ENCODE measurements around the gene DMPK.

DMPK gene

DNA sequence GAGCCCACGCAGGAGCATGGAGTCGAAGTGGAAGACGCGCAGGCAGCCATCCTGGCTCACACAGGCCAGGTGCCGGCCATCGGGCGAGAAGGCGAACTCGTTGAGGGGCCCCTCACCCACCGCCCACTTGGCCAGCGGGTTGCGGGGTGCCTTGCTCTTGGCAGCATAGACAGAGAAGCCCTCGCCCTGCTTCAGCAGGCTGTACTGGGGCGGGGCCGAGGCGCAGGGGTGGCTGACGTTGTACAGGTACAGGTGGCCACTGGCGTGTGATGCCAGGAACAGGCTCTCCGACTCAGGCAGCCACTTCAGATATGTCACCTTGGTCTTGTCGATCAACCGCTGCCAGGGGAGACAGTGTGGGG lies 4.2 kb upstream of the DMPK start:
- DNase-seq (ENCODE audit: low read depth, low spot score), result no peak

DNA sequence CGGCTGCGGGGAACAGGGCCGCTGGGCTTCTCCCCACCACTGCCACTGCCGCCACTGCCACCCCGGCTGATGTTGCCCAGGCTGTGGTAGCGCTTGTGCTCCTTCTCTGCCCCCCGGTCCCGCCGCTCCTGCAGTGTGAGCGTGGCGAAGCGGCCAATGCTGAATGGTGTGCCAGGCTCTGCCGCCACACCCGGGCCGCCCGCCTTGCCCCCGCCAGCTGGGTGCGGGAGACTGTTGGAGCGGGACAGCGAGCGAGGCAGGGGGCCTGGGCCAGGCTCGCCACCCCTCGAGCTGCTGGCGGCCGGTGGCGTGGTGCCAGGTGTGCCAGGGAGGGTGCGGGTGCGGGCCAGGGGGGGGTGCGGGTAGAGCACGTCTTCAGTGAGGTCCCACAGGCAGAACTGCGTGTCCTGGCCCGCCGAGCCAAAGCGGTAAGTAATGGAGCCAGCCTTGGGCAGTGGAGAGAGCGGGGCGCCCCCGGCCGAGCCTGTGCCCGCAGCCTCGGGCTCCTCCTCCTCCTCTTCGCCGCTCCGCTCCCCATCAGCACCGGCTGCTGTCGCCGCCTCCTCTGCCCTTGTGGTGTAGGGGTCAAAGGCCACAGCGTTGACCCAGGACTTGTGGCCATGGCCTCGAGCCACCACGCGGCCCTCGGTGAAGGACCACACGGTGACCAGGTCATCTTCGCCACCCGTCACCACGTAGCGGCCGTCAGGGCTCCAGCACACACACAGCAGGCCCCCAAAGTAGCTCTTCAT lies 3.7 kb upstream of the DMPK start:
- no peak for DNase-seq (ENCODE audit: low read depth, low spot score)

DNA sequence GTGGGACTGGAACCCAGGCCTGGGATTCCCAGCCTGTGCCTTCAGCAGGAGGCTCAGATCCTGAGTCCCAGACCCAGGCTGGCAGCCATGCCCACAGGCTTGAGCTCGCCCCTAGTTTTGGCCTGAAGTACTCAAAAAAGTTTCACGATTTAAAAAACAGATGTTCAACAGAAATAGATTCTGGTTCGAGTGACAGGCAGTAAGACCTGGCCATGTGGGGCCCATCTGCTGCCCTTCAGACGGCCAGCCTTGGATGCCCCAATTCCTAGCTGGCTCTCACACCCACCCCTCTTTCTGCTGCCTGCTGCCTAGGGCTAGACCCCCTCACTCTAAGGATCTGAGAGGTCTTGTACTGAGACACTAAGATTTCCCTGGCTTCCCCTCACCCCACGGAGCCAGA lies 2.8 kb upstream of the DMPK start:
- DNase-seq (ENCODE audit: low read depth, low spot score), result no peak

DNA sequence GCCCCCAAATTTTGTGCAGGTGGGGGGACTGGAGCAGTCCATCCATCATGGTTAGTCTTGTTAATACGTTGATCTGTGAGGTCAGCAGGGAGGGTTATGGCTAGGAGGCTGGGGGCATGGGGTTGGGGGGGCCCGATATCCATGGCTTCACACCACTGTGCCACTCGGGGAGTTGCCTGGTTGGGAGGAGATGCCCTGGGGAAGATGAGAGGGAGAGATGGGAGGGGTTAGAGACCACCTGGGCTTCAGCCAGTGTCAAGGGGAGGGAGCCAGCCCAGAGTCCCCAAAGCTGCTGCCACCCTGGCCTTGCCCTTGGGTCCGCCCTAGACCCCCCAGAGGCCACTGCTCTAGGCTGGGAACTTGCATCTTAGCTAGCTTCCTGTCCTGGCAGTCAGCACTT lies 1.8 kb upstream of the DMPK start:
- DNase-seq (ENCODE audit: low read depth, low spot score), result no peak

DNA sequence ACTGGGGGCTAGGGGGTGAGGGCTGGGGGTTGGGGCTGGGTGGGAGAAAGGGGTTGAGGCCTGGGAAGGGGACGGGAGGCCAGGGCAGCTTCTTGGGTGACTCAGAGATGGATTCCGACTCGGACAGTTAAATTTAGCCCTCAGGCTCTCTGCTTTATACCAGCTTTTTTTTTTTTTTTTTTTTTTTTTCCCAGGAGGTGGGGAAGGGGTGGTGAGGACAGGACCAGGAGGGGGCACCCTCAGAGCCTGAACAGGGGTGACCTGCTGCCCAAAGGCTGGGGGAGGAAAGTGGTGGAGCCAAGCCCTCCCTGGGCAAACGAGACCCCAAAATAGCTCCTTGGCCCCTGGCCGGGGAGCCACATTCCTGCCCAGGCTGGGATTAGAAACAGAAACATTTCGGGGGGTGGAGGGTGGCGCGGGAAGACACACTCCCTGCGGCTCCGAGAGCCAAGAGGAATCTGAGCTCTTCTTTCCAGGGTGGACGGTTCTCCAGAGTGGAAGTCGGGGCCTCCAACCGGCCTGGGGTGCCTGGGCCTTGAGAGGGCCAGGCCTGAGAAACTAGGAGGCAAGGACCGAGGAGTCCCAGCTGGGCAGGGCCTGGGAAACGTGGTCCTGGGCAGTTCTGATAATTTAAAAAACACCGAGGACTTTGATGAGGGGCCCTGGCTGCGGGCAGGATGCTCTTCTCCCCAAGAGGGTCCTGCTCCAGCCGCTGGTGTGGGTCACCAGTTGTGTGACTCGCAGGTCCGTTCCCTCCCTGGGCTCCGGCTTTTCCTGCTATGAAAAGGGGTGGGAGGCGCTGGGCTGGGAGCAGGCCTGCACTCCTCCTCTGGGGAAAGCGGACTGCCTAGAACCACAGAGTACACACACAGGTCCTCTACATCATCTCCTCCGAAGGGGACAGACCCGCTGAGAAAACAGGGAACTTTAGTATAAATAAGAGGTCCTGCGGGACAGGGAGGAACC lies 813 bp upstream of the DMPK start:
- DNase-seq (ENCODE audit: low read depth, low spot score), result no peak

DNA sequence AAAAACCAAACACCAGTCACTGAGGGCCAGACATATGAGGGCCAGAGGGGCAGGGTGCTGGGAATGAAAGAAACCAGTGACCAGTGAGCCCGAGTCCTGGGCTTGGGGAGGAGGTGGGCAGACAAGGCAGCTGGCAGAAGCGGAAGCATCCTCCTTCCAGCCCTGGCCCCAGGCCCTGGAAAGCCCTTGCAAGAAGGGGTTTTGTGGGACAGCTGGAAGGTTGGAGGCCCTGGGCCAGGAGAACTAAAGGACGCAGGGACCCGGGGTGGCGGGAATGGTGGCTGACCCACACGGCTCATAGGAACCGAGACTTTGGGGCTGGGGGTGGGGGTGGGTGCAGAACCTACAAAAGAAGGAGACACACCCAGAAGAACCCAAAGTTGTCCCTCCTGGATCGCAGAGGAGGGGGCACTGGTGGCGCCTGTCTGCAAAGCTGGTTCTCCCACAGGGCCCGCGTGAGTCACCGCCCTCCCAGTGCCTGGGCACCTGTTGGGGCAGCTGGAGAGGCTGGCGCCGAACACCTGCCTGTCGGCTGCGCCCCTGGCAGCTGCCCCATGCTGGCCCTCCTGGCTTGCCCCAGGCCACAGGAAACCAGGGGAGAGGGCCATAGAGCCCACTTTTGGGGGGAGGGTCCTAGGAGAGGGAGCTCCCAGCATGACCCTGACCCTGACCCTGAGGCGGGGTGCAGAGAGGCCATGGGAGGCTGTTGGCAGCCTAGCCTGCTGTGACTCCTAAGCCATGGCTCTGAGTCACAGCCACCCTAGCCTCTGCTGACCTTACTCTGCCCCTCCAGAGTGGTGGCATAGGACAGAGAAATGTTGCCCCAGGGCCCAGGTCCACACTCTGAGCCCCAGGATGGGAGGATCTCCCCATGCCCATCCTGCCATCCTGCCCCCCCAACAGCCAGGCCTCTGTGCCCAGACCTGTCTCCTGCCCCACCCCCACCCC lies 802 bp downstream of the DMPK start:
- DNase-seq (ENCODE audit: low read depth, low spot score), result no peak

DNA sequence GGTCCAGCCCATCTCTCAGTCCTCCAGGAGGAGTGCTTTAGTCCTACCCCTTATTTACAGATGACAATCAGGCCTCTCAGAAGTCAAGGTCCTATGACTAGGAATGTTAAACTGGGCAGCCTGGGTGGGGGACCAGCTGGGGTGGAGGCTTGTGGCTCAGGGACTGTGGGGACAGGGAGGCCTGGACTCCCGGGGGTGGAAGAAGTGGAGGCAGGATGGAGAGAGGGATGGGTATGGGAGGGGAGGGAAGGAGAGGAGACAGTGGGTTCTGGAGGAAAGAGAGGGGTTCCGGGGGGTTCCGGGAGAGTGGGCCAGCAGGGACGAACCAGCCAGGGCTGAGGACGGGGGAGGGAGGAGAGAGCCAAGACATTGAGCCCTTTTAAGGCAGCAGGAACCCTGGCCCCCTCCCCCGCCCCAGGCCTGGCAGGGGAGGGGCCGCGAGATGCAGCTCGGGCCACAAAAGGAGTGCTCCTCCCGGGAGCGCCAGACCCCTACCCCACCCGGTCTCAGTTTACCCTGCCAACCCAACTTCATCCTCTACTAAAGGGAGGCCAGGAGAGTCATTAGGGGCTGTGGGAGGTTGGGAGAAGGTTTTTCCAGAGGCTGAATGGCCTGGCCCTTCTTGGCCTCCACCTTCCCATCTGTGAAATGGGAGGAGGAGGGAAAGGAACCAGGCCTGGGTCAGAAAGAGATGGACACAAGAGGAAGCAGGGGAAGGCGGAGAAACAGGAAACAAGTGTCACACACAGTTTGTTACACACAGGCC lies 1.7 kb downstream of the DMPK start:
- DNase-seq (ENCODE audit: low read depth, low spot score), result no peak

DNA sequence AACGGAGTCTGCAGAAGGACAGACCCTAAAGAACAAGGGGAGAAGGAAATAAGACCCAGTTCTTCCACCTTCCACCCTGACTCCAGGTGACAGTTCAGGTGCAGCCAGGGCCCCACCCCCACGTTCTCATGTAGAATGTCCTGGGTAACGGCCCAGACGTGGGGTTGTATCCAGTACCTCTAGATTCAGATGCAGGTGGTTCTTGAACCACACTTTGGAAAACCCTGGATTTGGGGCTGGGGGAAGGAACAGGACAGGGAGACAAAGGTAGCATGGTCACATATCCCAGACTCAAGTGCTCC lies 2.2 kb downstream of the DMPK start:
- DNase-seq (ENCODE audit: low read depth, low spot score), result no peak

DNA sequence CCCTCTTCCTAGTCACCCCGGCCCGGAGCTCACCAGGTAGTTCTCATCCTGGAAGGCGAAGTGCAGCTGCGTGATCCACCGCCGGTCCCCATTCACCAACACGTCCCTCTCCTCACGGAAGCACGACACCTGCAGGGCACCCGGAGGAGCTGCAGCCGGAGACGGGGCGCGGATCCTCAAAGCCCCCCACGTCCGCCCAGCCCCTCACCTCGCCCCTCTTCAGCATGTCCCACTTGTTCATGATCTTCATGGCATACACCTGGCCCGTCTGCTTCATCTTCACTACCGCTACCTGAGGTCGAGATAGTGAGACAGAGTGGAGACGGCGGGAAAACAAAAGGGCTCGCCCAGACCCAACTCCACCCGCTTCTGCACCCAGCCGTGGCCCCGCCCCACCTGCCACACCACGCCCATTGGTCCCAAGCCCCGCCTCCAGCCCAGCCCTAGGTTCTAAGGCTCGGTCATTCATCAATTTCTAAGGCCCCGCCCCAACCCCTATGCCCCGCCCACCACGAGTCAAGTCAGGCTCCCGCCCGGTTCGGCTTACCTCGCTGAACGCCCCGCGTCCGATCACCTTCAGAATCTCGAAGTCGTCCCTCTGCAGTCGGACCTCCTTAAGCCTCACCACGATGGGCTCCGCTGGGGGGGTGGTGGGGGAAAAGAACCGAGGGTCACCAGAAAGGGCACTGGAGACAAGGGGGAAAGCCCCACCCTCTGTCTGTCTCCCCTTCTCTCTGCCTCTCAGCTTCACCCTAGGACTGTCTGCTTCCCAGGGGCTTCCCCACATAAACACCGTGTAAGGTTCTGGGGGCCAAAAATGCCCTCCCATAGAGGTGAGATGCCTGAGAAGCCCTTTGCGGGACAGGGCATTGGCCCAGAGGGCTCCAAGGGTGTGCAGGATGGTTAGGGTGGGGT lies 2.8 kb downstream of the DMPK start:
- no peak for DNase-seq (ENCODE audit: low read depth, low spot score)

DNA sequence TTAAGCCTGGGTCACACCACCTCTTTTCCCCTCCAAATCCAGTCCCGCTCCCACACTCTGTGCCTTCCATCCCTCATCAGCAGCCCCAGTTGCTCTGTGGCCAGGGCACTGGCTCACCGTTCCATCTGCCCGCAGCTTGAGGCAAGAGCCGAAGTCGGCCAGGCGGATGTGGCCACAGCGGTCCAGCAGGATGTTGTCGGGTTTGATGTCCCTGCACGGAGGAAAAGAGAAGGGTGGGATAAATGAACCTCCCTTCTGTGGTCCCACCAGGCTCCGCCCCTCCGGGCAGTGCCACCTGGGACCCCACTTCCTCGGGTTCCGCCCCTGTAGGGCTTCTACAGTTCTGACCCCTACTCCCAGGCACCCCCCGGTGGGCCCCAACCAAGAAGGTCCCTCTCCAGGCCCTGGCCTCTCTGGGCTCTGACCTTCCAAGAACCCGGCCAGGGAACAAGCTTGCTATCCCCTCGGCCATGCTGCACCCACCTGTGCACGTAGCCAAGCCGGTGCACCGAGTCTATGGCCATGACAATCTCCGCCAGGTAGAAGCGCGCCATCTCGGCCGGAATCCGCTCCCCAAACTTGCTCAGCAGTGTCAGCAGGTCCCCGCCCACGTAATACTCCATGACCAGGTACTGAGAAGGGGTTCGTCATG lies 4.2 kb downstream of the DMPK start:
- no peak for DNase-seq (ENCODE audit: low read depth, low spot score)

DNA sequence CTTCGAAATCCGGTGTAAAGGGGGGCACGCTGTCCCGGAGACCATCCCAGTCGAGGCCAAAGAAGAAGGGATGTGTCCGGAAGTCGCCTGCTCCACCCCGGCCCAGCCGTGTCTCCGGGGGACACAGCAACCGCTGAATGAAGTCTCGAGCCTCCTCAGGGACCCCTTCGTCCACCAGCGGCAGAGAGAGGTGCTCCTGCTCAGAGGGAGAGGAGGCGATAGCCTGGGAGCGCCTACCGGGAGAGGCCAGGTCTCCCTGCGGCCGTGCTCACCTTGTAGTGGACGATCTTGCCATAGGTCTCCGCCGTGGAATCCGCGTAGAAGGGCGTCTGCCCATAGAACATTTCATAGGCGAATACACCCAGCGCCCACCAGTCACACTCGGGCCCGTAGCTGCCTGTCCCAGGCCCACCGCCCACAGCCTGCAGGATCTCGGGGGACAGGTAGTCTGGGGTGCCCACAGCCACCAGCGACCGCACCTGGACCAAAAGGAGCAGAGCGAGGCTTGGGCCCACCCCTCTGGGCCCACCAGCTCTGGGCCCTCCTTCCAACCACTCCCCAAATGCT lies 4.8 kb downstream of the DMPK start:
- no peak for DNase-seq (ENCODE audit: low read depth, low spot score)

DNA sequence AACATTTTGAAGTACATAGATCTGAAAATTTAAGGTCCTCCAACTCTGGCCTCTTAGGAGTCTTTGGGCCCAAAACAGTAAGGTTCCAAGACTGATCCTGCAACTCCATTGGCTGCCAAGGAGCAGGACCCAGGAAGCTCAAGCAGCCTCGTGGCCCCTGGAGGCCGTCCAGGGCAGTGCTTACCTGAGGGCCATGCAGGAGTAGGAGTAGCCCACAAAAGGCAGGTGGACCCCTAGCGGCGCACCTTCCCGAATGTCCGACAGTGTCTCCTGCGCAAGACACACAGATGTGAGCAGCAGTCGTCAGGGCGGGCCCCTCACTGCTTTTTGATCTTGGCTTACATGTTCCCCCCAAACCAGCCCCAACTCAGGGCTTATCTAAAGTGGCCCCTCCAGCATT lies 7.5 kb downstream of the DMPK start:
- DNase-seq (ENCODE audit: low read depth, low spot score), result peak; percentile 71

DNA sequence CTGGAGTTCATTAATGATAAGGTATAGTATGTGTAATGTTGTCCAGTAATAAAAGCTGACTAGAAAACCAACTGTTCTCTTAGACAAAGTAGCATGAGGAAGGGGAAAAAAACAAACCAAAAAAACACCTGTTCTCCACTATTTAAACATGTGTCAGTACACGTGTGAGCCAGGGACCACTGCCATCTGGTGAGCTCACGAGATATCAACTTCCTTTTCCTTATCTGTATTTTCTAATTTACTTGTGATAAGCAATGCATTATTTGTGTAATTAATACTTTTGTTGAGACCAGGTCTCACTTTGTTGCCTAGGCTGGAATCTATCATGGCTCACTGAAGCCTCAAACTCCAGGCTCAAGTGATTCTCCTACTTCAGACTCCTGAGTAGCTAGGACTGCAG lies 8.9 kb downstream of the DMPK start:
- no peak for DNase-seq (ENCODE audit: low read depth, low spot score)

DNA sequence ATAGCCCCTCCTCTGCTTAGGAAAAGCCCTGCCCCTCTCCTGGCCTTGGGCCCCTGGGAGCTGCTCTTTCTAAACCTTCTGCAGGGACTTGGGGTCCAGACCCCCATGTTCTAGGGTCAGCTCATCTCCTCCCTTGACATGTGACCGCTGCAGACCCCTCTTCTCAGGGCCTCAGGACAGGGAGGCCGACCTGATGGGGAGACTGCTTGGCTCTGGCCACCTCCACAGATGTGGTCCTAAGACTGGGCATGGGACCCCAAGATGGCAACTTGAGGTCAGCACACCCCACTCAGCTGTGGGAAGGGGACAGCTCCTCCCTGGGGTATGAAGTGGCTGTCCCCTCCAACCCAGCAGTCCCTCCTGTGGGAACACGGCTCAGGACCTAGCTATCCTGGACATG lies 9.4 kb downstream of the DMPK start:
- DNase-seq (ENCODE audit: low read depth, low spot score), result no peak

DNA sequence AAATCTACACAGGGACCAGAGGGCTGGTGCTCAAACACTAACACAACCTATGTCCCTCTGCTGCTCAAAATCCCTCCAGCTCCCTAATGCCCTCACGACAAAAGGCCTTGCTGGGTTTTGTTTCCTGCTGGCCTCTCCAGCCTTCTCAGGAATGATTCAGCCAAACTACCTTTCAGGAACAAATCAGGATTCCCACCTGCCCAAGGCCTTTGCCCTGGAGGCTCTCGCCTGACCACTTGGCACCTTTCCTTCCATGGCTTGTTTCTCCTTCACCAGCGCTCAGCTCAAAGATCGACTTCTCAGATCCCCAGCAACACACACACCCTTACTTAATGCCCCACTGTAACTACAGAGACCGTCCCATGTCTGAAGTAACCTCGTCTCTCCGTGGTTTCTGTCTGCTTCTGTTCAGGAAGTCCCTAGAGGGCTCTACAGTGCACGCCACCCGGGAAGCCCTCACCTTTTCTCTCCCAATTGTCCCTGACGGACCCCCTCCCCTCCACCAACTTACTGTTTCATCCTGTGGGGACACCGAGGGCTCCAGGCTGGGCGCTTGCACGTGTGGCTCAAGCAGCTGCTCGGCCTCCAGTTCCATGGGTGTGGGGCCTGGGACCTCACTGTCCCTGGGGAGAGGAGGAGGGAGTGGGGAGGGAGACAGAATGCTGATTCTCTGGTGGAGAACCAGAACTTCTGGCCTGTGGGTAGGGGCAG lies 10.0 kb downstream of the DMPK start:
- no peak for DNase-seq (ENCODE audit: low read depth, low spot score)

DNA sequence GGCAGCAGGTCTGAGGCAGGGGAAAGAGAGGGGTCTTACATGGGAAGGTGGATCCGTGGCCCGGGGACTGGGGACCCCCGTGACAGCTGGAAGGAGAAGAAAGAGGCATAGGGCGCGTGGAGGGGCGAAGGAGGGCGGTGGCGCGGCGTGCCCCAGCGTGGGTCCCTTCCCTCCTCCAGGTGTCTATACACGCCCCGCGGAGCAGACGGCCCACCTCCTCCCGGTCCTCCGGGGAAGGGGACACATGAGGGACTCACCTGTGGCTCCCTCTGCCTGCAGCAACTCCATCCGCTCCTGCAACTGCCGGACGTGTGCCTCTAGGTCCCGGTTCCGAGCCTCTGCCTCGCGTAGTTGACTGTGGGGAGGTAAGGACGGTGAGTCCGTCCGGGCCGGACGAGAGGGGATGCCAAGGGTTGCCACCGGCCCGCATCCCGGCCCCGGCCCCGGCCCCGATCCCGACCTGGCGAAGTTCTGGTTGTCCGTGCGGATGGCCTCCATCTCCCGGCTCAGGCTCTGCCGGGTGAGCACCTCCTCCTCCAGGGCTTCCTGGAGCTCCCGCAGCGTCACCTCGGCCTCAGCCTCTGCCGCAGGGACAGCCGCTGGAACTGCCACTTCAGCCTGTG lies 10.9 kb downstream of the DMPK start:
- no peak for DNase-seq (ENCODE audit: low read depth, low spot score)

DNA sequence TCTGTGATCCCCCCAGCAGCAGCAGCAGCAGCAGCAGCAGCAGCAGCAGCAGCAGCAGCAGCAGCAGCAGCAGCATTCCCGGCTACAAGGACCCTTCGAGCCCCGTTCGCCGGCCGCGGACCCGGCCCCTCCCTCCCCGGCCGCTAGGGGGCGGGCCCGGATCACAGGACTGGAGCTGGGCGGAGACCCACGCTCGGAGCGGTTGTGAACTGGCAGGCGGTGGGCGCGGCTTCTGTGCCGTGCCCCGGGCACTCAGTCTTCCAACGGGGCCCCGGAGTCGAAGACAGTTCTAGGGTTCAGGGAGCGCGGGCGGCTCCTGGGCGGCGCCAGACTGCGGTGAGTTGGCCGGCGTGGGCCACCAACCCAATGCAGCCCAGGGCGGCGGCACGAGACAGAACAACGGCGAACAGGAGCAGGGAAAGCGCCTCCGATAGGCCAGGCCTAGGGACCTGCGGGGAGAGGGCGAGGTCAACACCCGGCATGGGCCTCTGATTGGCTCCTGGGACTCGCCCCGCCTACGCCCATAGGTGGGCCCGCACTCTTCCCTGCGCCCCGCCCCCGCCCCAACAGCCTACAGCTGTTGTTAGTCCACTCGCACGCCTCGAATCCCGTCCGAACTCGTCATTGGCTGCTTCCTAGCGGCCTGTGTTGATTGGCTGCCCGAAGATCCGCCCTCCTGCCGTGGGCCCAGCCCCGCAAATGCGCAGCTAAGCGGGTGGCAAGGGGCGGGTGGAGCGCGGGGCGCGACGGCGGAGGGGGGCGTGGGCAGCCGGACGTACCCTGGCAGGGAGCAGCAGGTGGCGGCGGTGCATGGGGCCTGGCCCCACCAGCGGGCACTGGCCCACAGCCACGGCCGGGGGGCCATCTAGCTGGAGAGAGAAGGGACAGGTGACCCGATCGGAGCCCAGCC lies 11.8 kb downstream of the DMPK start:
- peak; percentile 93 for DNase-seq (ENCODE audit: low read depth, low spot score)
